ENCODE measurements around the gene C1orf216.

GRCh38 chr1:35762141-35762540 lies 43.5 kb upstream of the C1orf216 start:
- TF ChIP-seq PREB (CRISPR knock-in tag; IDR thresholded peaks at IDR 0.05; ENCODE audit: borderline replicate concordance) (no peak), ZNF512 (CRISPR knock-in tag; IDR thresholded peaks at IDR 0.05; ENCODE audit: borderline replicate concordance) (no peak), USF2 (CRISPR knock-in tag; IDR thresholded peaks at IDR 0.05) (no peak), CTCF (IDR thresholded peaks at IDR 0.05) (no peak), TEAD4 (CRISPR knock-in tag; IDR thresholded peaks at IDR 0.05) (no peak), NR3C1 (CRISPR knock-in tag; conservative IDR thresholded peaks at IDR 0.05; ENCODE audit: low read depth) (no peak), SP1 (CRISPR knock-in tag; conservative IDR thresholded peaks at IDR 0.05) (no peak)

Measured in WTC11 (cell line).